Left colon (tissue), 2 donors: ENCODE data around the gene KMT2E. TPM values are rescaled to one million over a fixed set of nuclear protein-coding genes. Genes with fewer than 3 reads are reported as not detected.
"Not testable (repeated sequence)": the region's sequence is repeated elsewhere in the genome, so short reads cannot be mapped to it uniquely, and the experiment has no call there.

Source experiments
- ATAC-seq: fragments of 200-7000 bp; cut with Tn5 transposase; one replicate; pipeline ENCODE4 v1.9.1; 2020; ENCODE audit warnings: mild to moderate bottlenecking, moderate library complexity
- DNase-seq, 2 donors: peaks; one replicate each; pipeline ENCODE4 v3.0.0-alpha.2; 2020
- intact Hi-C, 2 donors: fragments of 100-400 bp; cut with DNase I in 1 of 2; cut with micrococcal nuclease in 1 of 2; formaldehyde crosslinking; loops; one replicate each; pipeline versions ENCODE4 v1.11.2 to v1.14.0; 2022; cut with DNase I, micrococcal nuclease
- total RNA-seq, 2 donors: library from RNA; stranded (reverse); fragmentation: NEBNext Ultra II Directional; extraction: Animal tissue kit (Norgen Biotek cat#: 25700); gene quantifications; one replicate each; pipeline ENCODE4 v1.2.1, GENCODE V29; 2021
- donor health status: DM: no; HTN: no; CAD: no.
- donor health status: DM: yes; HTN: yes; CAD: no.

Gene KMT2E
- total RNA-seq, 2 donors from 2014 or later, result 119 TPM

GRCh38 chr7:104981672-104982037 lies 32.4 kb upstream of the KMT2E start:
- ATAC-seq (no peak), DNase-seq (no peak)
- intact Hi-C loops, result loop anchor here in 1 of 2 donors (5.0 kb wide), 1 partner anchor 36 kb away; no protein-coding TSS in a partner anchor

DNA sequence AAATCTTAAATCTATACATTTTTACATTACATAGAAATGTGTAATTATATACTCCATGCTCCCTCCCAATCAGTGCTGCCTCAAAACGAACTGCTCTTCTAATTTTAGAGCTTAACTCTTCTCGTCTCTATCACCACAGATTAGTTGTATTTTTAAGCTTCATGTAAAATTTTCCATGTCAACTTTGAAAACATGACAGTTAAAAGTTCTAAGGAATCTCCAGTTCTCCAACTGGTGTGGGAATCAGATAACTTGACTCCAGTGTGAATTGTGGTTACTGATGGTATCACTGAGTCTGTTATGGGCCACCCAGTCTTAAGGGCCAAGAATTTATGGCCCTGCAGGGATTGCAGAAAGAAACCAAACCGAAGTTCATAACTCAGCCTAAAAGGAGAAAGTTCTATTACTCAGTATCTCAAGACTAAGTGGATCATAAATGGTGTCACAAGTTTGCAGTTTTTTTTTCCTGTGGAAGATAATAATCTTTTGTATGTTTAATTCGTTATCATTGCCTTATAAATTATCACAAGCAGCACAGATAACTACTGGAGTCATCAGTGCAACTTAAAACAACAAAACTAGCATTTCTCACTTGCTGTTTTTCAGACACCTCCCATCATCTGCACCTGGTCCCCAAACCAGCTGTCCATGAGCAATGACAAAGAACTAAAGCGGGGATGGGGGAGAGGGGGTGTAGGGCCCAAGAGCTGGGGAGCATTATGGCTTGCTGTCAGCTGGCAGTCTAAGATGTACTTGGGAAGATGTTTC lies 31.5 kb upstream of the KMT2E start:
- DNase-seq, result no peak
- intact Hi-C loops, result loop anchor here in 1 of 2 donors (5.0 kb wide), 1 partner anchor 35 kb away; no protein-coding TSS in a partner anchor
- peak; percentile 14 for ATAC-seq

DNA sequence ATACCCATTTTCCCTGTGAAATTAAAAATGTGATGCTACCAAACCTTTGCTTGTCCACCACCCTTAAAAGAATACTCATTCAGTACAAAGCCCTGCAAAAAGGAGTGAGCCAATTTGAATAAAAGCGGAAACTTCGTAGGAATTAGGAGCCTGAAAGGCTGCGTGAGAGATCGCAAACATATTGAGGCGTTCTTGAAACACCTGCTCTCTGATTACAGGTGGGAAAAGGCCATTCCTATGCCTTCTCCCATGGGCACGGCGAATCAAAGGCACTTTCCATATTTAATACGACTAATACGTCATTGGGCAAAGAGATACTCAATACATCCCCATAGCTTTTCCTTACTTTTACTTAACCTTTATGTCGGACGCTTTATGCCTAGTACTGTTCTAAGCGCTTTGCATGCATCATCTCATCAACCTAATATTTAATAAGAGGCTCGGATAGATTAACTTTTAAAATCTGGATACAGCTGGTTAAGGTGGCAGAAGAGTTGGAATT lies 30.9 kb upstream of the KMT2E start:
- intact Hi-C loops, result loop anchor here in 1 of 2 donors (5.0 kb wide), 1 partner anchor 34 kb away; no protein-coding TSS in a partner anchor
- DNase-seq (no peak), ATAC-seq (peak; percentile 11)

- intact Hi-C loops, result loop anchor here in 1 of 2 donors (5.0 kb wide), 1 partner anchor 33 kb away; no protein-coding TSS in a partner anchor
- ATAC-seq, result peak; percentile 83
- peak; percentile 90 to 92 for DNase-seq
These were observed 30.1 kb upstream of the KMT2E start for GRCh38 chr7:104983578-104984539.

DNA sequence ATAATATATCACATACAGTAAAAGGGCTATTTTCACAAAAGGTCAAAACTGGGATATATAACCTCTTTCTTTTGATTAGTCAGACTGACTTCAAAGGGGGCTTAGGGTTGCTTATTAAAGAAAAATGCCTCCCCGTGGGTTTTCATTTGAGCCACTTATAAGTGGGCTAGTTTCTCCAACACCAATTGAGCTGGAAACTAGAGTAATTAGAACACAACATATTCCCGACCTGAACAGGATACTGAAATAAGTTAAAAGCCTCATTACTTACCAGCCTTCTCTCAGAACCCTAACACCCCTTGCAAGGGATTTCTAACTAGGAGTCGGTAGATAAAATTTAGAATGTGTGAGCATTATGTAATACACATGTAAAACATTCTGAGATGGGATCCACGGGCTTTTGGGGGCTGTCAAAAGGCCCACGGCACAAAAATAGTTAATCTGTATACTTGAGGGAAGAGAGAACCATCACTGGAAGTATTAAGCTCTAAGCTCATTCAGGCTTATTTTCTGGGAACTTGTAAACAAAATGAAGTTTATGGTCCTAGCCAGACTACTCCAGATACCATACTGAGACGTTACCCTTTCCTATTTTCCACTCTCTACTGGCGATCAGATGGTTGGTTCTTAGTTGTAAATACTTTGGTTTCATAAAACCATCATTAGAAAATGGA lies 29.3 kb upstream of the KMT2E start:
- intact Hi-C loops, result loop anchor here in 1 of 2 donors (5.0 kb wide), 1 partner anchor 33 kb away; no protein-coding TSS in a partner anchor
- no peak for ATAC-seq
- DNase-seq, result no peak

- no peak for DNase-seq
- no peak for ATAC-seq
- intact Hi-C loops, result no loop called here
These were observed 28.8 kb upstream of the KMT2E start for GRCh38 chr7:104985259-104985617.

DNA sequence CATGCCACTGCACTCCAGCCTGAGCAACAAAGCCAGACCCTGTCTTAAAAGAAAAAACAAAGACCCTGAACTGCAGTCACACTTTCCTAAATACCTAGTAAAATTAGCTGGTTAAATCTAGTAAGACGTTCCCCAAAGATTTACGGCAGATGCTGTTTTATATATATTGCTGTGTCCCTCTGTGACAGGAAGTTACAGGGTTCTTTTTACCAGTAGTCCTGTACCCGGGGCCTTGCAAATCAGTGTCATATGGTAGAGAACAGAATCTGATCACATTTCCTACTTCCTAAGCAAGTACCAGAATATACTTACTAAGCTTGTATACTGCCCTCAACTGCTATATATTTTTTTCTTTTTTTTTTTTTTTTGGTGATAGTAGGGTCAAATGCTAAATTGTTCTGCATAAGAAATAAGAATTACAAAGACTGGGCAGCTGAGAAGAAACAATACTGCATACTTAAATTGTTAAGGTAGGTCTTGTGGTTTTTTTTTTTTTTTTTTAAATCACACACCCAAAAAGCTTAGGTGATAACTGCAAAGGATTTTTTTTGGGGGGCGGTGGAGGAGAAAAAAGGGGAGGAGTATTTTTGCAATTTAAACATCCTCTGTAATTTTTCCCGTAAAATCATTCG lies 27.3 kb upstream of the KMT2E start:
- intact Hi-C loops, result no loop called here
- DNase-seq, result no peak
- no peak for ATAC-seq

DNA sequence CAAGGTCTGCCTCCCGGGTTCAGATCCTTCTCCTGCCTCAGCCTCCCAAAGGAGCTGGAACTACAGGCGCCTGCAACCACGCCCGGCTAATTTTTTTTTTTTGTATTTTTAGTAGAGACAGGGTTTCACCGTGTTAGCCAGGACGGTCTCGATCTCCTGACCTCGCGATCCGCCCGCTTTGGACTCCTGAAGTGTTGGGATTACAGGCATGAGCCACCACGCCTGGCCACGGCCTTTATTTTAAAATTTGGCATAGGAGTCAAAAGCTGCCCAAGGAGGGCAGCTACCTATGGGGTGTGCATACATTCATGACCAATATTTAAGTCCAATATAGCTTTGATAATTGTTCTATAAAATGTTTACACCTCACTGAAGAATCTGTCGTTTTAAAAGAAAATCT lies 26.6 kb upstream of the KMT2E start:
- DNase-seq, intact Hi-C loops, ATAC-seq: not testable (repeated sequence)

GRCh38 chr7:104990983-104991382 lies 23.0 kb upstream of the KMT2E start:
- intact Hi-C loops, result no loop called here
- ATAC-seq (peak; percentile 60), DNase-seq (no peak)

- DNase-seq (no peak), ATAC-seq (no peak)
- intact Hi-C loops, result no loop called here
These were observed 21.7 kb upstream of the KMT2E start for GRCh38 chr7:104992306-104992705.

DNA sequence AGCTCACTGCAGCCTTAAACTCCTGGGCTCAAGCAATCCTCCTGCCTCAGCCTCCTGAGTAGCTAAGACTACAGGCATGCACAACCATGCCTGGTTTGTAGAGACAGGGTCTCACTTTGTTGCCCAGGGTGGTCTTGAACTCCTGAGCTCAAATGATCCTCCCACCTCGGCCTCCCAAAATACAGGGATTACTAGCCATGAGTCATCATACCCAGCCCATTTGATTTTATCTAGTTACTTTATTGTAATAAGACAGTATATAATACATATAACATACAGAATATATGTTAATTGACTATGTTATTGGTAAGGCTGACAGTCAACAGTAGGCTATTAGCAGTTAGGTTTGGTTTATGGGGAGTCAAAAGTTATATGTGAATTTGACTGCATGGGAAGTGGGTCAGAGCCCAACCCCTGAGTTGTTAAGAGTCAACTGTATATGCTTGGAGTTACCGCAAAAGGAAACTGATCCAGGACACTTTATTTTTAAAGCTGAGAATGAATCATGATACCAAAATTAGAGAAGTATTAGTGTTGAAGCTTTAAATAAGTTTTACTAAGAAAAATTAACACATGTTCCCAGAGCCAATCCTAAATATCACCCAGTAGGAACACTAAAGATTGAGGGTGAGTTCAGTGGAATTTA lies 20.7 kb upstream of the KMT2E start:
- intact Hi-C loops, result no loop called here
- no peak for DNase-seq
- no peak for ATAC-seq

DNA sequence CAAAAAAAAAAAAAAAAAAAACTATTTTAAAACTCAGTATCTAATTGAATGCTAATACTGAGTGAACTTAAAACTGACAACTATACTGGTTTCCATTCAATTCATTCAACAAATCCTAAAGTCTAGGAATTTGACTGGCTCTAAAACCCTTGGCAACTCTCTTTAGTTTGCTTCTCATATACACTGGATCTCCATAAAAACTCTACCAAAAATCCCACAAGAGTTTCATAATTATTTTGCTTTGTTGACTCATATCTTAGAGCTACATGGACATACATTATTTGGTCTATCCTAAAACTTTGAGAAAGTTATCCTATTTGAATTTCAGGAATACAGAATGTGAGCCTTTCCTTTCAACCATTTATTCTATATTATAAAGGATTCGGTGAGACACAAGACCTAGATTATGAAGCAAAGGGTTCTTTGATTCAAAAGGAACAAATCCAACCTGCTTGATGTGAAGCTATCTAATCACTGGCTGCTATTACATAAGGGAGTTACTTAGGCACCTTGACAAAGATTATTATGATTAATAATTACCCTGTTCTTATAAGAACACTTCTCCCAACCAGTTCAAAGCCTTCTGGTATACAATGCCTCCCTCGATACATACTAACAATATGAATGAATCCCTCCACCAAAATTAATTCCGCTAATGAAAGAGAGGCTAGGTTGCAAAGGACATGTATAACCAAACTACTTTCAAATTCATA lies 15.8 kb upstream of the KMT2E start:
- no peak for ATAC-seq
- intact Hi-C loops, result no loop called here
- DNase-seq, result no peak

DNA sequence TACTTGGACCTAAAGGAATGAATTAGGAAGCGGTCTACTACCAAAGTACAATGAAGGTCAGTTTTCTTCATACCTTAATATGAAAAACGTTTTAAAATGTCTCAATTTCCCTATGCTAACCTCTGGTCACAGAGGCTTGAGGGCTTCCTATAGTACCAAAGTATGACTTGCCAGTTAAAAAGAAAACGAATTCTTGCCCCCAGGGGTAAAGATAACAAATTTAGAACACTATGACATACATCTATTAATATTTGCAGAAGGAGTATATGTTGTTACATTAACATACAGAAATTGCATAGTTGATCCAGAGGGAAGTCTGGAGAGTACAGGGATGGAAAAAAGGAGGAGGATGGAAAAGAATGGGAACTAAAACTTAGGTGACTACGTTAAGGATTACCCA lies 13.8 kb upstream of the KMT2E start:
- DNase-seq (no peak), ATAC-seq (no peak)
- intact Hi-C loops, result no loop called here

DNA sequence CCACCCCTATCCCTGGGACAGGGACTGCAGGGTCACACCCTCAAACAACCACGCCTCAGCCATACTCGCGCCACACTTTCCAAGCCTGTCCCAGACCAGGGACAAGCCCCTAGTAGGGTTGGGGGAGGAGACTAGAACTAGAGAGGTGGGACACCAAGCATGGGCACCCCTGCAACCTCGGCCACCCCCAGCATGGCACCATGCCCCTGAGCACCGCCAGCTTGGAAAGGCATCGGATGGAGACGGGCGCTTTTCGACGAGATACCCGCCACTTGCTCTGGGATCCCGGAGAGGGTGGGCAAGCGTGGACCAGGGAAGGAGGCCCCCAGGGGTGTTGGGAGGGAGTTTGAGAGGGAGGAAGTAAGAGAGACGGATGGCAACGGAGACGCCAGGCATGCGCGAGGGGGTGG lies 13.1 kb upstream of the KMT2E start:
- no peak for ATAC-seq
- intact Hi-C loops, result no loop called here
- DNase-seq, result no peak

- no peak for DNase-seq
- no peak for ATAC-seq
- intact Hi-C loops, result no loop called here
These were observed 12.3 kb upstream of the KMT2E start for GRCh38 chr7:105001652-105002184.

DNA sequence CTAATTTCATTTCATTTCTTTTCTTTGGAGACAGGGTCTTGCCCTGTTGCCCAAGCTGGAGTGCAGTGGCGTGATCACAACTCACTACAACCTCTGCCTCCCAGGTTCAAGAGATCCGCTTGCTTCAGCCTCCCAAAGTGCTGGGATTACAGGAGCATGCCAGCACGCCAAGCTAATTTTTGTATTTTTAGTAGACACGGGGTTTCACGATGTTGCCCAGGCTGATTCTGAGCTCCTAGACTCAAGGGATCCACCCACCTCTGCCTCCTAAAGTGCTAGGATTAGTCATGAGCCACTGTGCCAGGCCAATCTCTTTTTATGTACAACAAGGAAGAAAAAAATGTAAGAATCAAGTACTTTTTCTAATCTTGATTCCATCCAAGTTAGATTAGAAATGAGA lies 10.7 kb upstream of the KMT2E start:
- peak in 1 of 2 donors; percentile 69 for DNase-seq
- peak; percentile 56 for ATAC-seq
- intact Hi-C loops, result no loop called here

DNA sequence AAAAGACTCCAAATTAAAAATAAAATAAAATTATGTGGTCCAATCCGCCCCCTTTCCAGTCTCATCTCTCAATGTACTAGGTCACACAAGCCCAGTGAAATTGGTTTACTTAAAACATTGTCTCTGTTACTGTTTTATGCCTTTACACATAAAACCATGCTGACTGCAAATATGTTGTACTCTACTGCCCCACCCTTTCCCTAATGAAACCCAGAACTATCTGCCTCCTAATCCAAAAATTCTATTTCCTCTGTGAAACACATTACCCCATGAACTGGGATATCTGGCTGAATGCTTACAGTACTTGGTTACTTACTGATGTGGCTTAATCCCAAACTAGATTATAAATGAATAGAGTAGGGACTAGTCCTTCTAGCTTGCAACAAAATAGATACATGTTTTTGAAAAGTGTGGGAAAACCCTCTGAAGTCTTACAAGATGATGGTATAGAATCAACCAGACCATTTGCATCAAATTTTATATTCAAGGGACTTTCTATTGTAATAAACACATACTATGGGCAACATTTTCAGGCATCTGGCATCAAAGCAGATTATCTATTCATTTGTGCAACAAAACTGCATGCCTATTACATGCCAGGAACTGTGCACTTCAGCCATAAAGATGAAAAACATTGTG lies 10.0 kb upstream of the KMT2E start:
- DNase-seq, result no peak
- peak; percentile 29 for ATAC-seq

More for the DNA sequence above, 10.0 kb upstream of the KMT2E start:
- intact Hi-C loops, result no loop called here
